ENCODE data around the gene CLDN2. TPM values are rescaled to one million over a fixed set of nuclear protein-coding genes. Genes with fewer than 3 reads are reported as not detected.

Gene CLDN2
- total RNA-seq, 1 donor from 2014 or later, result not detected

- intact Hi-C loops (cut with micrococcal nuclease), result no loop called here
- no peak for TF ChIP-seq CTCF (IDR thresholded peaks at IDR 0.05; ENCODE audit: borderline replicate concordance)
- Histone ChIP-seq H3K27me3 (ENCODE audit: low read depth) (no peaks in the 10 kb centered on the region), H3K36me3 (no peaks in the 10 kb centered on the region), H3K4me1 (no peaks in the 10 kb centered on the region), H3K9me3 (replicated peaks) (no peaks in the 10 kb centered on the region), H3K4me3 (no peak overlapping the region), H3K27ac (replicated peaks) (no peak overlapping the region)
- DNase-seq, result no peak
Observed at GRCh38 chrX:106921637-106922036, 1.4 kb downstream of the CLDN2 start.

- intact Hi-C loops (cut with micrococcal nuclease), result no loop called here
- TF ChIP-seq CTCF (IDR thresholded peaks at IDR 0.05; ENCODE audit: borderline replicate concordance), result no peak
- no peak overlapping the region for H3K27ac ChIP-seq (replicated peaks)
Observed at GRCh38 chrX:106927023-106927422, 6.8 kb downstream of the CLDN2 start.

GRCh38 chrX:106927700-106928099, 7.5 kb downstream of the CLDN2 start:
- no peak for DNase-seq
- intact Hi-C loops (cut with micrococcal nuclease), result no loop called here
- Histone ChIP-seq H3K36me3 (no peaks in the 10 kb centered on the region), H3K4me1 (peaks cover 3% of the 10 kb centered on the region), H3K9me3 (replicated peaks) (no peaks in the 10 kb centered on the region), H3K4me3 (no peak overlapping the region), H3K27me3 (ENCODE audit: low read depth) (no peaks in the 10 kb centered on the region), H3K27ac (replicated peaks) (no peak overlapping the region)
- no peak for TF ChIP-seq CTCF (IDR thresholded peaks at IDR 0.05; ENCODE audit: borderline replicate concordance)

More at GRCh38 chrX:106927023-106927422, 6.8 kb downstream of the CLDN2 start:
- H3K4me3 ChIP-seq, result no peak overlapping the region
- DNase-seq, result no peak
- no peaks in the 10 kb centered on the region for H3K36me3 ChIP-seq
- no peaks in the 10 kb centered on the region for H3K9me3 ChIP-seq (replicated peaks)
- no peaks in the 10 kb centered on the region for H3K27me3 ChIP-seq (ENCODE audit: low read depth)
- no peaks in the 10 kb centered on the region for H3K4me1 ChIP-seq

GRCh38 chrX:106928227-106928626, 8.0 kb downstream of the CLDN2 start:
- H3K4me3 ChIP-seq, result no peak overlapping the region
- H3K36me3 ChIP-seq, result no peaks in the 10 kb centered on the region
- DNase-seq, result no peak
- H3K4me1 ChIP-seq, result peaks cover 3% of the 10 kb centered on the region
- no peak overlapping the region for H3K27ac ChIP-seq (replicated peaks)
- no peaks in the 10 kb centered on the region for H3K27me3 ChIP-seq (ENCODE audit: low read depth)
- intact Hi-C loops (cut with micrococcal nuclease), result no loop called here
- no peaks in the 10 kb centered on the region for H3K9me3 ChIP-seq (replicated peaks)
- no peak for TF ChIP-seq CTCF (IDR thresholded peaks at IDR 0.05; ENCODE audit: borderline replicate concordance)

GRCh38 chrX:106931831-106932491, 11.8 kb downstream of the CLDN2 start:
- no peak for TF ChIP-seq CTCF (IDR thresholded peaks at IDR 0.05; ENCODE audit: borderline replicate concordance)
- no peak overlapping the region for H3K4me3 ChIP-seq
- H3K36me3 ChIP-seq, result no peaks in the 10 kb centered on the region
- H3K4me1 ChIP-seq, result peaks cover 3% of the 10 kb centered on the region
- H3K27ac ChIP-seq (replicated peaks), result no peak overlapping the region
- no peaks in the 10 kb centered on the region for H3K9me3 ChIP-seq (replicated peaks)
- DNase-seq, result no peak
- H3K27me3 ChIP-seq (ENCODE audit: low read depth), result no peaks in the 10 kb centered on the region
- intact Hi-C loops (cut with micrococcal nuclease), result no loop called here

All from left ventricle myocardium inferior (tissue), 1 donor.